ENCODE measurements around the gene MUC3A. TPM values are rescaled to one million over a fixed set of nuclear protein-coding genes. Genes with fewer than 3 reads are reported as not detected.

MUC3A gene
- total and polyA plus RNA-seq, 2 of the 13 experiments (the other 11 are each of a cell fraction or from before 2014, with no cell fraction given) = 0.01 TPM; not detected in 1

GRCh38 chr7:100946111-100946510, 3.2 kb upstream of the MUC3A start (continued):
- TF ChIP-seq ZBTB4 (CRISPR knock-in tag; IDR thresholded peaks at IDR 0.05; ENCODE audit: borderline replicate concordance) (no peak), ZSCAN9 (CRISPR knock-in tag; IDR thresholded peaks at IDR 0.05; ENCODE audit: borderline replicate concordance) (no peak), CHD2 (IDR thresholded peaks at IDR 0.05; ENCODE audit: low read depth, low read length) (no peak), CBX5 (CRISPR knock-in tag; IDR thresholded peaks at IDR 0.05; ENCODE audit: borderline replicate concordance) (no peak), ZNF552 (CRISPR knock-in tag; IDR thresholded peaks at IDR 0.05; ENCODE audit: borderline replicate concordance) (no peak), SPEN (CRISPR knock-in tag; IDR thresholded peaks at IDR 0.05; ENCODE audit: low read depth) (no peak), GLI4 (CRISPR knock-in tag; IDR thresholded peaks at IDR 0.05; ENCODE audit: borderline replicate concordance) (no peak), TCF7L2 (IDR thresholded peaks at IDR 0.05; ENCODE audit: low read depth, low read length) (no peak), ARNT2 (CRISPR knock-in tag; IDR thresholded peaks at IDR 0.05; ENCODE audit: low read depth) (no peak), STAG1 (CRISPR knock-in tag; IDR thresholded peaks at IDR 0.05) (no peak)

GRCh38 chr7:100946766-100947365, 2.5 kb upstream of the MUC3A start:
- POLR2A ChIA-PET = no interaction called here
- 28% methylated on average over 11 of the region's 11 CpGs for WGBS (ENCODE audit: low lambda C conversion rate)
- Histone ChIP-seq H3K79me2 (ENCODE audit: insufficient read depth, low read length) (no peaks in the 10 kb centered on the region), H3K4me2 (ENCODE audit: low read depth, low read length) (no peak overlapping the region), H2AFZ (ENCODE audit: low read length) (no peak overlapping the region), H3K4me1 (ENCODE audit: insufficient read depth, low read length) (peaks cover 21% of the 10 kb centered on the region), H3K9ac (ENCODE audit: insufficient read depth, low read depth, low read length) (no peak overlapping the region), H3K9me3 (ENCODE audit: low read length) (no peaks in the 10 kb centered on the region), H3K27ac (ENCODE audit: extremely low read length, insufficient read depth, low read length) (no peak overlapping the region), H3K36me3 (replicated peaks in 1 of 2; ENCODE audit: control insufficient read depth in 1 of 2, insufficient read depth in 2 of 2, low read length in 2 of 2) (no peaks in the 10 kb centered on the region), H4K20me1 (ENCODE audit: insufficient read depth, low read length) (no peaks in the 10 kb centered on the region), H3K4me3 (replicated peaks in 1 of 3; ENCODE audit: insufficient read depth in 1 of 3, low read depth in 2 of 3, low read length in 3 of 3) (no peak overlapping the region), H3K27me3 (ENCODE audit: control insufficient read depth in 1 of 2, insufficient read depth in 2 of 2, low read length in 2 of 2) (peaks cover 2 to 18% of the 10 kb centered on the region in 2 experiments; a peak in 3 of 5 replicates)
- ATAC-seq (no peak), DNase-seq (ENCODE audit: low spot score) (no peak), FAIRE-seq (no peak)
- CTCF ChIA-PET (ENCODE audit: low intra/inter-chr PET ratio, low total read pairs) = no interaction called here
- intact Hi-C loops (cut with micrococcal nuclease; ENCODE audit: unreplicated experiment) = no loop called here
- in situ Hi-C loops (cut with HindIII; ENCODE audit: extremely low pct_ligation_motif_present, low pct_unique_long_range_greater_than_20kb) = no loop called here
- no TSS peak for BruUV-seq (replicated peaks)
- TF ChIP-seq SETDB1 (CRISPR knock-in tag; IDR thresholded peaks at IDR 0.05; ENCODE audit: borderline replicate concordance) (no peak), HNF4G (IDR thresholded peaks at IDR 0.05; ENCODE audit: borderline replicate concordance, low read depth, low read length) (no peak), HNF4G (CRISPR knock-in tag; IDR thresholded peaks at IDR 0.05; ENCODE audit: borderline replicate concordance, low read depth) (no peak), ARID5B (CRISPR knock-in tag; IDR thresholded peaks at IDR 0.05) (no peak), ZNF891 (CRISPR knock-in tag; IDR thresholded peaks at IDR 0.05) (no peak), TRIM24 (CRISPR knock-in tag; IDR thresholded peaks at IDR 0.05) (no peak), CENPT (CRISPR knock-in tag; IDR thresholded peaks at IDR 0.05; ENCODE audit: low read depth) (no peak)

Data from HepG2 (cell line).